DMS114 treated with DMSO at 0.1 percent for 48 hours (cell line): ENCODE results near the gene OR10H2.
"Not testable (repeated sequence)": the region's sequence is repeated elsewhere in the genome, so short reads cannot be mapped to it uniquely, and the experiment has no call there.

Experiments used
- DNase-seq: peaks from one replicate; lab custom pipeline; 2025; ENCODE audit not compliant: unreplicated experiment; lab: John Stamatoyannopoulos, UW

OR10H2 gene

GRCh38 chr19:15759962-15760565 lies 32.2 kb downstream of the OR10H2 start:
- no peak for DNase-seq

- no peak for DNase-seq
These were observed 41.8 kb downstream of the OR10H2 start for GRCh38 chr19:15769586-15769985.

GRCh38 chr19:15774159-15774558 lies 46.3 kb downstream of the OR10H2 start:
- not testable (repeated sequence) for DNase-seq

- no peak for DNase-seq
These were observed 47.4 kb downstream of the OR10H2 start for GRCh38 chr19:15775249-15775648.

- no peak for DNase-seq
These were observed 48.4 kb downstream of the OR10H2 start for GRCh38 chr19:15776264-15776663.

GRCh38 chr19:15776991-15777970 lies 49.5 kb downstream of the OR10H2 start:
- no peak for DNase-seq
